GM12873 (cell line): ENCODE measurements around the gene PHLDA1.
A peak's percentile ranks its signal among the peaks of the same experiment; 100 is the strongest.

Source experiments
- CTCF ChIP-seq: IDR thresholded peaks from 2 replicates; pipeline ENCODE4 v1.5.1; 2012; ENCODE audit warnings: low read depth, mild to moderate bottlenecking, moderate library complexity, low read length, control low read depth; ENCODE audit not compliant: insufficient read depth; ENCODE audit errors: missing control alignments

PHLDA1 gene

GRCh38 chr12:76038176-76038575 lies 6.6 kb upstream of the PHLDA1 start:
- TF ChIP-seq CTCF, result no peak

- peak; percentile 84 for TF ChIP-seq CTCF
Observed at GRCh38 chr12:76037130-76038103, 5.8 kb upstream of the PHLDA1 start.

GRCh38 chr12:76035045-76035444 lies 3.5 kb upstream of the PHLDA1 start:
- no peak for TF ChIP-seq CTCF

GRCh38 chr12:76033081-76034011 lies 1.8 kb upstream of the PHLDA1 start:
- no peak for TF ChIP-seq CTCF

- TF ChIP-seq CTCF, result peak; percentile 3
Observed at GRCh38 chr12:76032043-76032981, 736 bp upstream of the PHLDA1 start.

GRCh38 chr12:76031081-76031413 lies 529 bp downstream of the PHLDA1 start:
- no peak for TF ChIP-seq CTCF
